Measurements from ENCODE around the gene SDK1.

SDK1 gene

DNA sequence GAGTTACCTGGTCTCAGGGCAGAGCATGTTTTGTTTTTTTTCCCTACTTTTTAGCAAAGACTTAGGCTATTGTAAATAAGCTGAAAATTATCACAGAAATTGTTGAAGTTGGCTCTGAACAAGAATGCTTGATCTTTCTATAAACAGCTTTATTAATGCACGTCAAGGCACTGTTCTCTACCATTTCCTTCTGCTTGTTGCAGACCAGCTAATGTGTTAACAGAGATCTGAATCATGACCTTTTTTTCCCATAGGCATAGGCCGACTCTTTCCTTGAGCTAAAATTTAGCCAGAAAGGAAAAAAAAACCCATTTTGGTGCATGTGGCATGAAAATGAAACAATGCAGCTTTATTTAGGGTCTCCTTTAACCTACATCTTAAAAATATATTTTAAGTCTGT, 248.5 kb downstream of the SDK1 start:
- Histone ChIP-seq H3K4me3 (ENCODE audit: low read depth in 1 of 2, low read length in 2 of 2) (no peak overlapping the region), H3K9ac (ENCODE audit: low read length) (no peak overlapping the region), H3K27me3 (ENCODE audit: control insufficient read depth in 1 of 2, insufficient read depth in 2 of 2, low read length in 2 of 2) (no peaks in the 10 kb centered on the region)

DNA sequence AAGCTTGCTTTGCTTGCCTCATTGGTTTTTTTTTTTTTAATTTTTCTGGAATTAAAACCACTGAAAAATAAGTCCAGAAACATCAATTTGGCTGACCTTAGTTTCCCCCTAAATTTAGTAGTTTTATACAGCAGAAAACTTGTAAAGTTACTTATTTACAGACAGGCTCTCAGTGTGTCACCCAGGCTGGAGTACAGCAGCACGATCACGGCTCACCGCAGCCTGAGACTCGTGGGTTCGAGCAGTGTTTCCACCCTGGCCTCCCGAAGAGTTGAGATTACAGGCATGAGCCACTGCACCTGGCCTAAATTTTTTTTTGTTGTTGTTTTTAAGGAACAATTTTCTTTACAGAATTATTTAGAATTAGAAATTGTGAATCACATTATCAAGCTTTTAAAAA, 250.5 kb downstream of the SDK1 start:
- H3K4me3 ChIP-seq (ENCODE audit: low read depth in 1 of 2, low read length in 2 of 2): no peak overlapping the region
- no peak overlapping the region for H3K27ac ChIP-seq (ENCODE audit: low read depth, low read length)
- H3K9ac ChIP-seq (ENCODE audit: low read length): no peak overlapping the region
- no peaks in the 10 kb centered on the region for H3K36me3 ChIP-seq (ENCODE audit: insufficient read depth, low read length)
- no peaks in the 10 kb centered on the region for H3K4me1 ChIP-seq (ENCODE audit: insufficient read depth, low read length)
- no peaks in the 10 kb centered on the region for H3K9me3 ChIP-seq (ENCODE audit: low read length)
- no peaks in the 10 kb centered on the region for H3K27me3 ChIP-seq (ENCODE audit: control insufficient read depth in 1 of 2, insufficient read depth in 2 of 2, low read length in 2 of 2)

More for the DNA sequence above, 248.5 kb downstream of the SDK1 start:
- Histone ChIP-seq H3K36me3 (ENCODE audit: insufficient read depth, low read length) (no peaks in the 10 kb centered on the region), H3K27ac (ENCODE audit: low read depth, low read length) (no peak overlapping the region), H3K9me3 (ENCODE audit: low read length) (no peaks in the 10 kb centered on the region), H3K4me1 (ENCODE audit: insufficient read depth, low read length) (no peaks in the 10 kb centered on the region)

DNA sequence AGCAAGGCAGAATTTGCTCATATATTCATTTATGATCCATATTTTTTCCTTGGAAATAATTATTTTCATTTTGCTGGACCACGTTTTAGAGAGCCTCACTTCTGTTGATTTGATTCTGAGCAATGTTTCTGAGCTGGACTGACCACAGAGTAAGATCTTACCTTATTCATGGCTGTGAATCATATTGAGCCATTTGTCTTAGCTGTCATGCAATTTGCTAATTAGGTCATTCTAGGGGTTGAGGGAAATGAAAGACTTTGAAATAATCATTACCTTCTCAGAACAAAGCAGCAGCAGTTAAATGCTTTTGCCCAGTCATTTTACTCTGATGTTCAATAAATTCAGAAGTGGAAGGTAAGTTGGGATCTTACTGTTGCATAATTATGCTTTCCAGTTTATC, 251.4 kb downstream of the SDK1 start:
- Histone ChIP-seq H3K9me3 (ENCODE audit: low read length) (no peaks in the 10 kb centered on the region), H3K4me3 (ENCODE audit: low read depth in 1 of 2, low read length in 2 of 2) (no peak overlapping the region), H3K27me3 (ENCODE audit: control insufficient read depth in 1 of 2, insufficient read depth in 2 of 2, low read length in 2 of 2) (no peaks in the 10 kb centered on the region), H3K27ac (ENCODE audit: low read depth, low read length) (no peak overlapping the region), H3K4me1 (ENCODE audit: insufficient read depth, low read length) (no peaks in the 10 kb centered on the region), H3K9ac (ENCODE audit: low read length) (no peak overlapping the region), H3K36me3 (ENCODE audit: insufficient read depth, low read length) (no peaks in the 10 kb centered on the region)

DNA sequence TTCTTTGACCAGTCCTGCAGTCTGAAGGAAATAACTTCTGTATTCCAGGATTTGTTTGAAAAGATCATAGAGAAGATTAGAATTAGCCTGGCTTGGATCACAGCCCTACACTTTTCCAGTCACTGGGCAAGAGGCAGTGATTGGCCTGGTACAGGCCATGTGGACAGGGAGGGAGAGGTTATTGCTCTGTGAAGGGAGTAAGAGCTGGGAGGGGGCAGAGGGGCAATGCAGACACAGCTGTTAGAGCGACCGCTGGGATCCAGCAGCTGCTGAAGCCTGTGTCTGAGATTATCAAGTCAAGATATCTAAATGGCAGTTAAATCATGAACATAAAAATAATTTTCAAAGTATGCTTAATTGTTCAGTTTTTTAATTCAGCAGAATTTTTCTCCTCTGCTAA, 257.3 kb downstream of the SDK1 start:
- Histone ChIP-seq H3K4me1 (ENCODE audit: insufficient read depth, low read length) (no peaks in the 10 kb centered on the region), H3K27ac (ENCODE audit: low read depth, low read length) (no peak overlapping the region), H3K27me3 (ENCODE audit: control insufficient read depth in 1 of 2, insufficient read depth in 2 of 2, low read length in 2 of 2) (no peaks in the 10 kb centered on the region), H3K9me3 (ENCODE audit: low read length) (no peaks in the 10 kb centered on the region), H3K4me3 (ENCODE audit: low read depth in 1 of 2, low read length in 2 of 2) (no peak overlapping the region), H3K36me3 (ENCODE audit: insufficient read depth, low read length) (no peaks in the 10 kb centered on the region), H3K9ac (ENCODE audit: low read length) (no peak overlapping the region)

DNA sequence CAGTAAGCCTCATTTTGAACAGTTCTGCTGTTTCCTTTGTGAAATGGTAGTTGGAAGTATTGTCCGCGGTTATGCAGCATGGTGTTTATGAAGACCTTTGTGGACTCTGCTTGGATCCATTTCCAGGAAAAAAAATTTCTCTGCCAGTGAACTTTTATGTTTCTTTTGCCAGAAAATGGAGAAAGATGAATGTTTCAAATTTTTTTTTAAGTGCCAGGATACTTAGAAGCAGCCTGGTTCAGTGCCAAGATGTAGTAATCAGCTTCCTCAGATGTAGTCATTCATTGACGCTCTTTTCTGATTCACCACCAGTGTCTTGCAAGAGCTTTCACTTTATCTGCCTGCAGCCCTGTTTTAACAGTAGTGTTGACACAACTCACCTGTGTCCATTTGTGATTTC, 258.2 kb downstream of the SDK1 start:
- Histone ChIP-seq H3K4me3 (ENCODE audit: low read depth in 1 of 2, low read length in 2 of 2) (no peak overlapping the region), H3K27me3 (ENCODE audit: control insufficient read depth in 1 of 2, insufficient read depth in 2 of 2, low read length in 2 of 2) (no peaks in the 10 kb centered on the region), H3K4me1 (ENCODE audit: insufficient read depth, low read length) (no peaks in the 10 kb centered on the region), H3K9ac (ENCODE audit: low read length) (no peak overlapping the region), H3K9me3 (ENCODE audit: low read length) (no peaks in the 10 kb centered on the region), H3K36me3 (ENCODE audit: insufficient read depth, low read length) (no peaks in the 10 kb centered on the region), H3K27ac (ENCODE audit: low read depth, low read length) (no peak overlapping the region)

DNA sequence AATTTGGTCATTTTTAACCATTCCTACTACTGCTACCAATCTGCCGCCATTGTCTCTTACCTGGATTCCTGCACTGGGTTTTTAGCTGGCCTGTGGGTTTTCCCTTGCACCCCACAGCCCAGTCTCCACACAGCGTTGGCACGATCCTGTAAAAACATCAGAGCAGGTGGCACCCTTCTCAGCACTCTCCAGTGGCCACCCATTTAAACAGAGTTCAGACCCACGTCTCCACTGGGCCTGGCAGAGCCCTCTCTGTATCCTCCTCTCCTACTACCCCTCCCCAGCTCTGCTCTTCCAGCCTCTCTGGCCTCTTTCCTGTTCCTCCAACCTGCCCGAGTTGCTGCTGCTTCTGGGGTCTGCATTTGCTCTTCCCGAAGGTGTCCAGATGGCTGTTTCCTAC, 259.4 kb downstream of the SDK1 start:
- no peaks in the 10 kb centered on the region for H3K9me3 ChIP-seq (ENCODE audit: low read length)
- H3K27ac ChIP-seq (ENCODE audit: low read depth, low read length): no peak overlapping the region
- no peak overlapping the region for H3K4me3 ChIP-seq (ENCODE audit: low read depth in 1 of 2, low read length in 2 of 2)

DNA sequence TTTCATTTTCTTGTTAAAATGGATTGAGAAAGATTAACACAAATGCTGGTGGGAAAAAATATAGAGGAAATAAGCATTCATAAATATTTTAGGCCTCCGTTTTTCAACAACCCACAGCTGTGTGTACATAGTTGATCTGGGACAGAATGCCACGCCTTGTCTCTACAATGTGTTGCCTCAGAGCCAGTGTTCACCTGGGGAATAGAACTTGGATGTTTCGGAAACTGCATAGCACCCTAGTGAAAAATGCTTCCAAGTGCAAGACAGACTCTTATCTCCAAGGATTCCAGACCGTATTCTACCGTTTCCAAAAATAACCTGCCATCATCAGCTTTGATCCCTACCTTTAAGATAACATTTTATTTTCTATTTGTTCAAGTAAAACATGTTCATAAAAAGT, 260.9 kb downstream of the SDK1 start:
- Histone ChIP-seq H3K9ac (ENCODE audit: low read length) (no peak overlapping the region), H3K36me3 (ENCODE audit: insufficient read depth, low read length) (no peaks in the 10 kb centered on the region), H3K27ac (ENCODE audit: low read depth, low read length) (no peak overlapping the region), H3K9me3 (ENCODE audit: low read length) (no peaks in the 10 kb centered on the region), H3K4me3 (ENCODE audit: low read depth in 1 of 2, low read length in 2 of 2) (no peak overlapping the region), H3K27me3 (ENCODE audit: control insufficient read depth in 1 of 2, insufficient read depth in 2 of 2, low read length in 2 of 2) (no peaks in the 10 kb centered on the region), H3K4me1 (ENCODE audit: insufficient read depth, low read length) (no peaks in the 10 kb centered on the region)

More for the DNA sequence above, 259.4 kb downstream of the SDK1 start:
- H3K9ac ChIP-seq (ENCODE audit: low read length): no peak overlapping the region
- no peaks in the 10 kb centered on the region for H3K4me1 ChIP-seq (ENCODE audit: insufficient read depth, low read length)
- H3K36me3 ChIP-seq (ENCODE audit: insufficient read depth, low read length): no peaks in the 10 kb centered on the region
- H3K27me3 ChIP-seq (ENCODE audit: control insufficient read depth in 1 of 2, insufficient read depth in 2 of 2, low read length in 2 of 2): no peaks in the 10 kb centered on the region

DNA sequence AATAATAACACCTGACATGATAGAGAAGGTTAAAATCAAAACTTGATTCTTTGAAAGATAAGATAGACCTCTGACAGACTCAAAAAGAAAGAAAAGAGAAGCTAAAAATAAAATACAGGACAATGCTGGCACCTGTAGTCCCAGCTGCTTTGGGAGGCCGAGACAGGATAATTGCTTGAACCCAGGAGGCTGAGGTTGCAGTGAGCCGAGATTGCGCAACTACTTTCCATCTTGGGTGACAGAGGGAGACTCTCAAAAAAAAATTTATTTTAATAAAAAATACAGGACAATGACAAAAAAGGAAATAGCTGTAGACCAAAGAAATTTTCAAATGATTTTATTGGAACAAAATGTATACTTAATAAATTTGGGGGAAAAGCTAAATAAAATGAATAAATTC, 263.2 kb downstream of the SDK1 start:
- no peaks in the 10 kb centered on the region for H3K4me1 ChIP-seq (ENCODE audit: insufficient read depth, low read length)
- no peak overlapping the region for H3K27ac ChIP-seq (ENCODE audit: low read depth, low read length)
- H3K9ac ChIP-seq (ENCODE audit: low read length): no peak overlapping the region
- no peaks in the 10 kb centered on the region for H3K9me3 ChIP-seq (ENCODE audit: low read length)
- no peaks in the 10 kb centered on the region for H3K27me3 ChIP-seq (ENCODE audit: control insufficient read depth in 1 of 2, insufficient read depth in 2 of 2, low read length in 2 of 2)
- no peaks in the 10 kb centered on the region for H3K36me3 ChIP-seq (ENCODE audit: insufficient read depth, low read length)
- no peak overlapping the region for H3K4me3 ChIP-seq (ENCODE audit: low read depth in 1 of 2, low read length in 2 of 2)

DNA sequence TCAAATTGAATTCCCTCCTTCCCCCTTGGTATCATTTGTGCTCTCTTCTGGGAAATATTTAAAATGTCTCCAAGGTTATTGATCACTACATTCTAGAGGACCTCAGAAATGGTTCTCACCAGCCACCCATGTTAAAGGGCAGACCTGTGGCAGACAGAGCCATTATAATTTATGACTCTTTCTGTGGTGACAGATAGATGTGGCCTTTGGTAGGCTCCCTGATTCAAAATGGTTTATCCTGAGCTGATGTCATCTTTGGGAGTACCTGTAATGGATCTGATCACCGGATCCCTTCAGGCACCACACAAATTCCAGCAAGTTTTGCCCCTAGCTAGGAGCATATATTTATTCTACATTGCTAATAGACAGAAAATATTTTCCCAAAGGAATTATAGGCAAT, 267.5 kb downstream of the SDK1 start:
- Histone ChIP-seq H3K27ac (ENCODE audit: low read depth, low read length) (no peak overlapping the region), H3K9ac (ENCODE audit: low read length) (no peak overlapping the region), H3K4me3 (ENCODE audit: low read depth in 1 of 2, low read length in 2 of 2) (no peak overlapping the region), H3K4me1 (ENCODE audit: insufficient read depth, low read length) (no peaks in the 10 kb centered on the region), H3K27me3 (ENCODE audit: control insufficient read depth in 1 of 2, insufficient read depth in 2 of 2, low read length in 2 of 2) (no peaks in the 10 kb centered on the region), H3K36me3 (ENCODE audit: insufficient read depth, low read length) (no peaks in the 10 kb centered on the region), H3K9me3 (ENCODE audit: low read length) (no peaks in the 10 kb centered on the region)

DNA sequence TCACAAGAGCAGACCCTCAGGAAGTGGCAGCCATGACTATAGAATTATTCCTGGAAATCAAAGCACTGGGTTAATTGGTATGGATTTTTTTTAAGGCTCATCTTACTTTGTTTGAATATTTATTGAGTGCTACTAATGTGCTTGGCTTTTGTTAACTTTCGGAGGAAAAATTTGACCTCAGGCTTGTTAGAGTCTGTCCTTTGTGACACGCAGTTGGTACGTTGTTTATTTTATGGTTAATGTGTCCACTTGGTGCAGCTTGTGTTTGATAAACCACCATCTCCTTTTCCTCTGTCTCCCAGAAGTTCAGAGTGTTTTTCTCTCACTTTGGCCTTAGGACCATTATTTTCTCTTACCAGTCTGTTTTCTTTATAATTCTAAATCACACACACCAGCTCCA, 268.6 kb downstream of the SDK1 start:
- Histone ChIP-seq H3K27me3 (ENCODE audit: control insufficient read depth in 1 of 2, insufficient read depth in 2 of 2, low read length in 2 of 2) (no peaks in the 10 kb centered on the region), H3K9ac (ENCODE audit: low read length) (no peak overlapping the region), H3K4me1 (ENCODE audit: insufficient read depth, low read length) (no peaks in the 10 kb centered on the region), H3K4me3 (ENCODE audit: low read depth in 1 of 2, low read length in 2 of 2) (no peak overlapping the region), H3K27ac (ENCODE audit: low read depth, low read length) (no peak overlapping the region), H3K9me3 (ENCODE audit: low read length) (no peaks in the 10 kb centered on the region), H3K36me3 (ENCODE audit: insufficient read depth, low read length) (no peaks in the 10 kb centered on the region)

DNA sequence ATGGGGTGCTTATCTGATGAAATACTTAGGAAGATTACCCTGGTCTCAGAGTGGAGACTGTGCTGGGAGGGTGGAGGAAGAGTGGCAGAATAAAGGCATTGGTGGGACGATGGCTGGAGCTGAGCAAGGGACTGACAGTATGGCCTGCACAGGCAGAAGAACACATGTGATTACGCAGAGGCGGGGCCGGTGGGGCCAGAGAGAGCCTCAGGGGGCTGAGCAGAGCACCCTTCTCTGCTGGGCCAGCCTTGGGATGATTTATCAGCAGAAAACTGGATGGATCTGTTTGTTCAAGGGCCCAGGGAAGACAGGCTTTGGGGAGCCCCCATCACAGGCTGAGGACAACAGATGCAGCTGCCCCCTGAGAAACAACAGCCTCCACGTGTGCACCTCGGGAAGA, 272.1 kb downstream of the SDK1 start:
- H3K27ac ChIP-seq (ENCODE audit: low read depth, low read length): no peak overlapping the region
- no peaks in the 10 kb centered on the region for H3K36me3 ChIP-seq (ENCODE audit: insufficient read depth, low read length)
- H3K27me3 ChIP-seq (ENCODE audit: control insufficient read depth in 1 of 2, insufficient read depth in 2 of 2, low read length in 2 of 2): no peaks in the 10 kb centered on the region
- no peaks in the 10 kb centered on the region for H3K4me1 ChIP-seq (ENCODE audit: insufficient read depth, low read length)
- no peak overlapping the region for H3K9ac ChIP-seq (ENCODE audit: low read length)
- no peaks in the 10 kb centered on the region for H3K9me3 ChIP-seq (ENCODE audit: low read length)
- H3K4me3 ChIP-seq (ENCODE audit: low read depth in 1 of 2, low read length in 2 of 2): no peak overlapping the region

DNA sequence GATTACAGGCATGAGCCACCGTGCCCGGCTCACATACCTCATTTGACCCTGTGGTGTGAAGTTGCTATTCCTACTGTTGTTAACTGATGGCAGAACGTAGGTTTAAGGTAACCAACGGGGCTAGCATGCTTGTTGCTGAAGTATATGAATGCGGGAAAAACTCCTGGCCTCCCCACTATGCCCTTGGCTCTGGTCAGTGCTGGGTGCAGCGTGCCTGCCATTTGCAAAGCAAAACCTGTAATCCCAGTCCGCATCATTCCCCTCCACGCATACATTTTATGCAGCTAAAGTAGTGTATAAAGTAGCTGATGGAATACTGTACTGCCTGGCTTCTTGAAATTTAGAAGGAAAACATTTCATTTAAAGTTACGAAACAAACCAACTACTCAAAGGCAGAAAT, 273.3 kb downstream of the SDK1 start:
- Histone ChIP-seq H3K27me3 (ENCODE audit: control insufficient read depth in 1 of 2, insufficient read depth in 2 of 2, low read length in 2 of 2) (no peaks in the 10 kb centered on the region), H3K36me3 (ENCODE audit: insufficient read depth, low read length) (no peaks in the 10 kb centered on the region), H3K9ac (ENCODE audit: low read length) (no peak overlapping the region), H3K4me3 (ENCODE audit: low read depth in 1 of 2, low read length in 2 of 2) (no peak overlapping the region), H3K27ac (ENCODE audit: low read depth, low read length) (no peak overlapping the region), H3K9me3 (ENCODE audit: low read length) (no peaks in the 10 kb centered on the region), H3K4me1 (ENCODE audit: insufficient read depth, low read length) (no peaks in the 10 kb centered on the region)

All from muscle layer of colon (tissue), 2 donors.